ENCODE data around the gene TRHDE.

- no peak for TF ChIP-seq CTCF (optimal IDR thresholded peaks at IDR 0.05 in 1 of 3, IDR thresholded peaks at IDR 0.05 in 1 of 3, conservative IDR thresholded peaks at IDR 0.05 in 1 of 3; ENCODE audit: extremely low read depth in 1 of 3, insufficient read depth in 2 of 3, low read length in 3 of 3)
- TF ChIP-seq EZH2 (IDR thresholded peaks at IDR 0.05; ENCODE audit: low read length) = no peak
These were observed 263.2 kb downstream of the TRHDE start for GRCh38 chr12:72535212-72535990.
